PFSK-1 (cell line): ENCODE data around the gene ACSL6.

ENCODE experiments used
- FOXP2 ChIP-seq: optimal IDR thresholded peaks from 2 replicates; pipeline ENCODE3; 2011; ENCODE audit warnings: borderline replicate concordance, control low read depth, inconsistent platforms; ENCODE audit not compliant: insufficient read depth; ENCODE audit errors: extremely low read length, extremely low read depth
- POLR2AphosphoS5 ChIP-seq: IDR thresholded peaks from 2 replicates; pipeline ENCODE4 v1.6.1; 2012; ENCODE audit warnings: low read depth, mild to moderate bottlenecking, control low read depth, low read length, moderate library complexity
- SIN3A ChIP-seq: IDR thresholded peaks from 2 replicates; pipeline ENCODE4 v1.6.1; 2012; ENCODE audit warnings: mild to moderate bottlenecking, low read length, moderate library complexity, borderline replicate concordance; ENCODE audit not compliant: insufficient read depth
- TAF1 ChIP-seq: IDR thresholded peaks from 2 replicates; pipeline ENCODE4 v1.6.1; 2012; ENCODE audit warnings: low read length, control low read depth, borderline replicate concordance; ENCODE audit not compliant: insufficient read depth
- TF ChIP-seq, protein P1 (sequence below), 2 experiments: IDR thresholded peaks; 2 replicates each; pipeline versions ENCODE4 v1.6.1 to v1.8.0; 2011 to 2012; ENCODE audit warnings: low read depth in 2 of 2, low read length in 2 of 2, control low read depth in 1 of 2, inconsistent platforms in 1 of 2, mild to moderate bottlenecking in 1 of 2, moderate library complexity in 1 of 2; ENCODE audit not compliant: insufficient read depth in 1 of 2

ACSL6 gene

DNA sequence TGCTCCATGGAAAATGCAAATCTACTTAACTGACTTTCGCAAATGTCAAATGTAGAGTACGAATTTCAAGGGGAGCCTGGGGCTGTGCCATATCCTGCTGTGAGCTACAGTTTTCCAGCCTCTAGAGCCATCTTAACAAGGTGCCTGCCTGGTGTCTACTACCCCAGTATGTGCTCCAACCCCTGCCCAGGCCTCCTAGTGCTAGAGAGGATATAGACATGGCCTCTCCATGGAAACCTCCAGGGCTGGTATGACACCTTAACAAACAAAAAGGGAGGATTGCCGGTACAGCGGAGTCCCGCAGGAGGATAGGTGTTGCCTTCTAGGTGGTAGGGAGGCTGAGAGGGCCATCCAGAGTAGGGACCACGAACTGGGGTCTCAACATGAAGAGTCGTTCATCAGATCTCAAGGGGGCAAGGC is 35.4 kb upstream of the ACSL6 start:
- no peak for TF ChIP-seq TAF1
- TF ChIP-seq FOXP2, result no peak
- TF ChIP-seq, protein P1, sequence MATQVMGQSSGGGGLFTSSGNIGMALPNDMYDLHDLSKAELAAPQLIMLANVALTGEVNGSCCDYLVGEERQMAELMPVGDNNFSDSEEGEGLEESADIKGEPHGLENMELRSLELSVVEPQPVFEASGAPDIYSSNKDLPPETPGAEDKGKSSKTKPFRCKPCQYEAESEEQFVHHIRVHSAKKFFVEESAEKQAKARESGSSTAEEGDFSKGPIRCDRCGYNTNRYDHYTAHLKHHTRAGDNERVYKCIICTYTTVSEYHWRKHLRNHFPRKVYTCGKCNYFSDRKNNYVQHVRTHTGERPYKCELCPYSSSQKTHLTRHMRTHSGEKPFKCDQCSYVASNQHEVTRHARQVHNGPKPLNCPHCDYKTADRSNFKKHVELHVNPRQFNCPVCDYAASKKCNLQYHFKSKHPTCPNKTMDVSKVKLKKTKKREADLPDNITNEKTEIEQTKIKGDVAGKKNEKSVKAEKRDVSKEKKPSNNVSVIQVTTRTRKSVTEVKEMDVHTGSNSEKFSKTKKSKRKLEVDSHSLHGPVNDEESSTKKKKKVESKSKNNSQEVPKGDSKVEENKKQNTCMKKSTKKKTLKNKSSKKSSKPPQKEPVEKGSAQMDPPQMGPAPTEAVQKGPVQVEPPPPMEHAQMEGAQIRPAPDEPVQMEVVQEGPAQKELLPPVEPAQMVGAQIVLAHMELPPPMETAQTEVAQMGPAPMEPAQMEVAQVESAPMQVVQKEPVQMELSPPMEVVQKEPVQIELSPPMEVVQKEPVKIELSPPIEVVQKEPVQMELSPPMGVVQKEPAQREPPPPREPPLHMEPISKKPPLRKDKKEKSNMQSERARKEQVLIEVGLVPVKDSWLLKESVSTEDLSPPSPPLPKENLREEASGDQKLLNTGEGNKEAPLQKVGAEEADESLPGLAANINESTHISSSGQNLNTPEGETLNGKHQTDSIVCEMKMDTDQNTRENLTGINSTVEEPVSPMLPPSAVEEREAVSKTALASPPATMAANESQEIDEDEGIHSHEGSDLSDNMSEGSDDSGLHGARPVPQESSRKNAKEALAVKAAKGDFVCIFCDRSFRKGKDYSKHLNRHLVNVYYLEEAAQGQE (IDR thresholded peaks at IDR 0.05; ENCODE audit: insufficient read depth in 1 of 2, low read depth in 2 of 2, low read length in 2 of 2), result no peak
- no peak for TF ChIP-seq SIN3A
- no peak for TF ChIP-seq POLR2AphosphoS5

DNA sequence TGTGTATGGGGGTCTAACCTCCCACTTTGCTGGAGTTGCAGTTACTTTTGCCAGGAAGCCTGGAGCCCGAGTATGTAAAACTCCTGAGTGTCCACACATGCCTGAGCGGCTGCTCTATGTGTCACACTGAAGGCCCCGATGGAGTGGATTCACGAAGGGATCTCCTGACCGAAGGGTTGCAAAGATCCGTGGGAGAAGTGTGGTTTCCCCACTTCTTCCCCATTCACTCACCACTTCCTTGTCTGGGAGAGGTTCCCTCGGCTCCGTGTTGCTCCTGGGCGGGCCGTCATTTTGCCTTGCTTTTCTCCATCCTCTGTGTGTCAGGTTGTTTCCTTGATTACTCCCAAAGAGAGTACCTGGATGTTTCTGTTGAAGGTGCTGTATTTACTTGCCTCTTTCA is 32.7 kb upstream of the ACSL6 start:
- no peak for TF ChIP-seq SIN3A
- TF ChIP-seq FOXP2, result no peak
- TF ChIP-seq, protein P1 (IDR thresholded peaks at IDR 0.05; ENCODE audit: insufficient read depth in 1 of 2, low read depth in 2 of 2, low read length in 2 of 2), result no peak
- TF ChIP-seq TAF1, result no peak
- TF ChIP-seq POLR2AphosphoS5, result no peak

DNA sequence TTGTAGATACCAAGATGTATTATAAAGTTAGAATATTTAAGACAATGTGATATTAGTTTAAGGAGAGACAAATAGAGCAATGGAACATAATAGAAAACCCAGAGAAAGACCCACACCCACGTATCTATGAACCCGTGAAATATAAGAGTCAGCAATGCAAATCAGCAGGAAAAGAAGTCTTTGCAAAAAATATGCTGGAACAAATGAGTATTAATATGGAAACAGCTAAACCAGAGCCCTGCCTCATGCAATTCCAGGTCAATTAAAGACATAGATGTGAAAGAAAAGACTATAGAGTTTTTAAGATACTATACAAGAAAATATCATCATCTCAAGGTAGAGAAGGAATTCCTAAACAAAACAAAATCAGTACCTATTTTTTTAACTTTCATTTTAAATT is 25.9 kb upstream of the ACSL6 start:
- TF ChIP-seq SIN3A (no peak), POLR2AphosphoS5 (no peak), TAF1 (no peak), FOXP2 (no peak)
- TF ChIP-seq, protein P1 (IDR thresholded peaks at IDR 0.05; ENCODE audit: insufficient read depth in 1 of 2, low read depth in 2 of 2, low read length in 2 of 2), result no peak

DNA sequence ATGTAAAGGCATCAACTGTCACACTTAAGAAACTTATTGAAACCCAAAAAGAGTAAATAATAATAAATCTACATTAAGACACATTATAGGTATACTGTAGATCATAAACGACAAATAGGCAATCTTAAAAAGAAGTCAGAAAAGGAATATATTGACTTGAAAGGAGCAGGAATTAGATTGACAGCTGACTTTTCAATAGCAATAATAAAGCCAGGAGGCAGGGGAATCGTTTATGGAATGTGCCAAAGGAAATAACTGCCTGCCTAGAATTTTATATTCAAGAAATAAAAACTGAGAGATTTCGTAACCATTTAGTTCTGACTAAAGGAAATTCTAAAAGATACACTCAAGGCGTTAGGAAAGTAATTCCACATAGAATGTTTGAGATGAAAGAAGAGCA is 21.7 kb upstream of the ACSL6 start:
- no peak for TF ChIP-seq POLR2AphosphoS5
- TF ChIP-seq, protein P1 (IDR thresholded peaks at IDR 0.05; ENCODE audit: insufficient read depth in 1 of 2, low read depth in 2 of 2, low read length in 2 of 2), result no peak
- TF ChIP-seq SIN3A, result no peak
- TF ChIP-seq TAF1, result no peak
- TF ChIP-seq FOXP2, result no peak

DNA sequence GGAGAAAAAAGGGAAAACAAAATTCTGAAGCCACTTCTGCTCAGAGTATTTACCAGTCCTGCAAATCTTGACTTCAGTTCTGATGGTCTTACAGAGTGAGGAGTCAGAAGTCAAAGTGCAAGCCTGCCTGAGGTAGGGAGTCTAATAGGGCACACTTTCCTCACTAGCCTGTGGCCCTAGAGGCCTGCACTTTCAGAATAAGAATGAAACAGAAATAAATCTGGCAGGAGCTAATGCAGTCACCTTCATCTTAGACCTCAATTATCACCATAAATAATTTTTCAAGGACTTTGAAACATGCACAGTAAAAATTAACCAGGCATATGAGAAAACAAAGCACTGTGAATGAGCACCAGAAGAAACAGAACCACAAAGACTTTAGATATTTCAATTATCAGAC is 20.7 kb upstream of the ACSL6 start:
- TF ChIP-seq FOXP2 (no peak), POLR2AphosphoS5 (no peak), SIN3A (no peak), TAF1 (no peak)
- TF ChIP-seq, protein P1 (IDR thresholded peaks at IDR 0.05; ENCODE audit: insufficient read depth in 1 of 2, low read depth in 2 of 2, low read length in 2 of 2), result no peak
